ENCODE measurements around the gene MAGEC1. TPM values are rescaled to one million over a fixed set of nuclear protein-coding genes. Genes with fewer than 3 reads are reported as not detected.

MAGEC1 gene
- total and polyA plus RNA-seq, 4 donors = not detected

- Histone ChIP-seq H3K27me3 (ENCODE audit: control insufficient read depth in 1 of 2, insufficient read depth in 2 of 2, low read length in 1 of 2) (no peaks in the 10 kb centered on the region), H3K27ac (ENCODE audit: low read depth in 1 of 2, low read length in 2 of 2) (no peak overlapping the region), H3K4me1 (ENCODE audit: control insufficient read depth in 1 of 2, insufficient read depth in 2 of 2, low read length in 2 of 2) (no peaks in the 10 kb centered on the region), H3K36me3 (ENCODE audit: control insufficient read depth in 1 of 2, insufficient read depth in 2 of 2, low read length in 1 of 2) (no peaks in the 10 kb centered on the region), H3K9me3 (ENCODE audit: control insufficient read depth, low read length) (no peaks in the 10 kb centered on the region), H3K4me3 (ENCODE audit: low read length in 2 of 2) (no peak overlapping the region)
- intact Hi-C loops (cut with DNase I) = no loop called here
- 63 to 78% methylated on average over 2 of the region's 2 CpGs for WGBS, 2 donors
- ATAC-seq (ENCODE audit: low FRiP score) (no peak), DNase-seq (no peak)
Observed at GRCh38 chrX:141958675-141959074, 55.0 kb downstream of the MAGEC1 start.

Other genes with a start within 250 kb of the MAGEC1 start
- not detected for gene SPANXD, start 205.2 kb upstream of the MAGEC1 start, total RNA-seq
- not detected for gene SPANXD, start 205.2 kb upstream of the MAGEC1 start, polyA plus RNA-seq
- 1 to 10 TPM in 1 of 2 donors, under 1 TPM in 1; 0.99 to 2.2 TPM for gene MAGEC3, start 65.6 kb upstream of the MAGEC1 start, total RNA-seq
- gene MAGEC3, start 65.6 kb upstream of the MAGEC1 start, polyA plus RNA-seq = 1 to 10 TPM in 1 of 2 donors, not detected in 1; 4.8 TPM

Data from aorta (tissue), 5 donors.